ENCODE results near the gene GFI1B. TPM values are rescaled to one million over a fixed set of nuclear protein-coding genes. Genes with fewer than 3 reads are reported as not detected.

GFI1B gene
- total and polyA plus RNA-seq, 2 donors (not counting 1 experiment from before 2014, with no cell fraction given): under 0.01 to 0.06 TPM

GRCh38 chr9:132955123-132955522, 23.4 kb upstream of the GFI1B start:
- TF ChIP-seq CTCF (conservative IDR thresholded peaks at IDR 0.05 in 1 of 2, IDR thresholded peaks at IDR 0.05 in 1 of 2; ENCODE audit: low read depth in 1 of 2, low read length in 2 of 2) (no peak), EZH2 (IDR thresholded peaks at IDR 0.05; ENCODE audit: low read length, missing control alignments) (no peak)
- Histone ChIP-seq H4K20me1 (ENCODE audit: control insufficient read depth, extremely low read depth, insufficient read depth, low read length) (no peaks in the 10 kb centered on the region), H3K9me3 (ENCODE audit: control insufficient read depth, insufficient read depth, low read depth, low read length) (no peaks in the 10 kb centered on the region), H3K4me3 (replicated peaks in 1 of 4; ENCODE audit: control extremely low read depth in 1 of 4, insufficient read depth in 1 of 4, low read depth in 3 of 4, low read length in 4 of 4) (no peak overlapping the region), H2AFZ (ENCODE audit: low read length) (no peak overlapping the region), H3K9ac (ENCODE audit: insufficient read depth, low read length) (no peak overlapping the region), H3K4me1 (ENCODE audit: control insufficient read depth, extremely low read depth, insufficient read depth, low read length) (no peaks in the 10 kb centered on the region), H3K79me2 (ENCODE audit: control insufficient read depth, insufficient read depth, low read length) (no peaks in the 10 kb centered on the region), H3K27me3 (ENCODE audit: control insufficient read depth, insufficient read depth, low read length) (peaks cover 3% of the 10 kb centered on the region), H3K36me3 (ENCODE audit: control insufficient read depth, insufficient read depth, low read length) (no peaks in the 10 kb centered on the region), H3K27ac (ENCODE audit: insufficient read depth, low read length) (no peak overlapping the region), H3K4me2 (ENCODE audit: extremely low read depth, insufficient read depth, low read length) (no peak overlapping the region)
- no peak for DNase-seq (ENCODE audit: low read depth in 2 of 2)

DNA sequence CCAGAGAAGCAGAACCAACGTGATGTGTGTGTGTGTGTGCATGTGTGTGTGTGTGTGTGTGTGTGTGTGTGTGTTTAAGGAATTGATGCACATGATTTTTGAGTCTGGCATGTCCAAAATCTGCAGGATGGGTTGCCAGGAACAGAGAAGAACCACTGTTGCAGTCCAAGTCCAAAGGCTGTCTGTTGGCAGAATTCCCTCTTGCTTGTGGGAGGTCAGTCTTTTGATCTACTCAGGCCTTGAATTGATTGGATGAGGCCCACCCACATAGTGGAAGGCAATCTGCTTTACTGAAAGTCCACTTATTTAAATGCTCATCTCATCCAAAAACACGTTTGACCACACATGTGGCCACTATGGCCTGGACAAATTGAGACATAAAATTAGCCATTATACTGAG, 22.7 kb upstream of the GFI1B start:
- H3K9me3 ChIP-seq (ENCODE audit: control insufficient read depth, insufficient read depth, low read depth, low read length): no peaks in the 10 kb centered on the region
- no peak overlapping the region for H2AFZ ChIP-seq (ENCODE audit: low read length)
- no peak overlapping the region for H3K4me3 ChIP-seq (replicated peaks in 1 of 4; ENCODE audit: control extremely low read depth in 1 of 4, insufficient read depth in 1 of 4, low read depth in 3 of 4, low read length in 4 of 4)
- H3K27ac ChIP-seq (ENCODE audit: insufficient read depth, low read length): no peak overlapping the region
- H3K27me3 ChIP-seq (ENCODE audit: control insufficient read depth, insufficient read depth, low read length): peaks cover 3% of the 10 kb centered on the region
- H3K4me1 ChIP-seq (ENCODE audit: control insufficient read depth, extremely low read depth, insufficient read depth, low read length): no peaks in the 10 kb centered on the region
- H3K9ac ChIP-seq (ENCODE audit: insufficient read depth, low read length): no peak overlapping the region
- no peaks in the 10 kb centered on the region for H3K79me2 ChIP-seq (ENCODE audit: control insufficient read depth, insufficient read depth, low read length)
- TF ChIP-seq CTCF (conservative IDR thresholded peaks at IDR 0.05 in 1 of 2, IDR thresholded peaks at IDR 0.05 in 1 of 2; ENCODE audit: low read depth in 1 of 2, low read length in 2 of 2): no peak
- TF ChIP-seq EZH2 (IDR thresholded peaks at IDR 0.05; ENCODE audit: low read length, missing control alignments): no peak
- no peak for DNase-seq (ENCODE audit: low read depth in 2 of 2)
- no peaks in the 10 kb centered on the region for H3K36me3 ChIP-seq (ENCODE audit: control insufficient read depth, insufficient read depth, low read length)
- no peak overlapping the region for H3K4me2 ChIP-seq (ENCODE audit: extremely low read depth, insufficient read depth, low read length)
- no peaks in the 10 kb centered on the region for H4K20me1 ChIP-seq (ENCODE audit: control insufficient read depth, extremely low read depth, insufficient read depth, low read length)

DNA sequence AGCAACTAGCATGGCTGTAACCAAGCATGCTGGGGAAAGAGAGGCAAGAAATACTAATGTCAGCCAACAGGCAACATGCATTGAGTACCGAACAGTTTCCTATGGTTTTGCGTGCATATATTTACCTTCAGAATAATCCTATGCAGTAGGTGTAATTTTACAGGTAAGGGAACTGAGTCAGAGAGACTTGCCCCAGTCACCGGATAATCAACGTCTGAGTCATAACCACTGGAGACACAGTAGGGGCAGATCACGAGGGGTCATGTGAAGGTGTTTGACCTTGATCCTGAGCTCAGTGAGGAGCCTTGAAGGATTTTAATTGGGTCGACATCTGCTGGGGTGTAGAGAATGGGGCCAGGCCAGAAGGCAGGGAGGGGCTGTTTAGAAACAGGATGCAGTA, 20.7 kb upstream of the GFI1B start:
- no peaks in the 10 kb centered on the region for H3K9me3 ChIP-seq (ENCODE audit: control insufficient read depth, insufficient read depth, low read depth, low read length)
- no peaks in the 10 kb centered on the region for H4K20me1 ChIP-seq (ENCODE audit: control insufficient read depth, extremely low read depth, insufficient read depth, low read length)
- no peak for DNase-seq (ENCODE audit: low read depth in 2 of 2)
- peaks cover 3% of the 10 kb centered on the region for H3K27me3 ChIP-seq (ENCODE audit: control insufficient read depth, insufficient read depth, low read length)
- no peak overlapping the region for H3K4me2 ChIP-seq (ENCODE audit: extremely low read depth, insufficient read depth, low read length)
- H3K27ac ChIP-seq (ENCODE audit: insufficient read depth, low read length): no peak overlapping the region
- no peak for TF ChIP-seq EZH2 (IDR thresholded peaks at IDR 0.05; ENCODE audit: low read length, missing control alignments)
- no peak for TF ChIP-seq CTCF (conservative IDR thresholded peaks at IDR 0.05 in 1 of 2, IDR thresholded peaks at IDR 0.05 in 1 of 2; ENCODE audit: low read depth in 1 of 2, low read length in 2 of 2)
- H3K4me1 ChIP-seq (ENCODE audit: control insufficient read depth, extremely low read depth, insufficient read depth, low read length): no peaks in the 10 kb centered on the region
- no peak overlapping the region for H3K9ac ChIP-seq (ENCODE audit: insufficient read depth, low read length)
- no peaks in the 10 kb centered on the region for H3K36me3 ChIP-seq (ENCODE audit: control insufficient read depth, insufficient read depth, low read length)
- H3K4me3 ChIP-seq (replicated peaks in 1 of 4; ENCODE audit: control extremely low read depth in 1 of 4, insufficient read depth in 1 of 4, low read depth in 3 of 4, low read length in 4 of 4): no peak overlapping the region
- H3K79me2 ChIP-seq (ENCODE audit: control insufficient read depth, insufficient read depth, low read length): no peaks in the 10 kb centered on the region
- no peak overlapping the region for H2AFZ ChIP-seq (ENCODE audit: low read length)

Data from fibroblast of lung (primary cell).